HG03565 (cell line): Measurements from ENCODE around the gene RYR1.
"Not testable (repeated sequence)": the region's sequence is repeated elsewhere in the genome, so short reads cannot be mapped to it uniquely, and the experiment has no call there.

Experiments
- ATAC-seq: cut with Tn5 transposase; IDR thresholded peaks from one replicate; pipeline ENCODE4 v1.9.1; 2021; ENCODE audit warnings: mild to moderate bottlenecking, moderate library complexity; ENCODE audit not compliant: unreplicated experiment

Gene RYR1

GRCh38 chr19:38455031-38455430, 21.5 kb downstream of the RYR1 start:
- ATAC-seq = no peak

- ATAC-seq = no peak
These were observed 23.7 kb downstream of the RYR1 start for GRCh38 chr19:38457202-38457601.

GRCh38 chr19:38457690-38458405, 24.4 kb downstream of the RYR1 start:
- ATAC-seq = no peak

- no peak for ATAC-seq
These were observed 25.5 kb downstream of the RYR1 start for GRCh38 chr19:38458991-38459390.

- ATAC-seq = no peak
These were observed 29.9 kb downstream of the RYR1 start for GRCh38 chr19:38463365-38463764.

- no peak for ATAC-seq
These were observed 31.1 kb downstream of the RYR1 start for GRCh38 chr19:38464421-38465082.

- no peak for ATAC-seq
These were observed 32.6 kb downstream of the RYR1 start for GRCh38 chr19:38466050-38466449.

- no peak for ATAC-seq
These were observed 34.3 kb downstream of the RYR1 start for GRCh38 chr19:38467541-38468525.

GRCh38 chr19:38469151-38469550, 35.7 kb downstream of the RYR1 start:
- ATAC-seq = no peak

GRCh38 chr19:38470788-38471480, 37.4 kb downstream of the RYR1 start:
- ATAC-seq = no peak

- not testable (repeated sequence) for ATAC-seq
These were observed 39.2 kb downstream of the RYR1 start for GRCh38 chr19:38472725-38473124.

GRCh38 chr19:38473201-38473600, 39.7 kb downstream of the RYR1 start:
- ATAC-seq = no peak

- no peak for ATAC-seq
These were observed 41.7 kb downstream of the RYR1 start for GRCh38 chr19:38475176-38475575.

- ATAC-seq = no peak
These were observed 44.9 kb downstream of the RYR1 start for GRCh38 chr19:38478273-38478971.

- no peak for ATAC-seq
These were observed 49.0 kb downstream of the RYR1 start for GRCh38 chr19:38482496-38482895.

GRCh38 chr19:38483016-38483630, 49.6 kb downstream of the RYR1 start:
- no peak for ATAC-seq

GRCh38 chr19:38484747-38485146, 51.3 kb downstream of the RYR1 start:
- no peak for ATAC-seq

GRCh38 chr19:38485541-38486285, 52.2 kb downstream of the RYR1 start:
- ATAC-seq = no peak

GRCh38 chr19:38486731-38487336, 53.3 kb downstream of the RYR1 start:
- no peak for ATAC-seq
